Activated CD8-positive, alpha-beta T cell treated with anti-CD3 and anti-CD28 coated beads, Interleukin-2, amount 10 ng/mL, durations not matched to agents 7 days and 5 days (primary cell): ENCODE results near the gene ASCC3. TPM values are rescaled to one million over a fixed set of nuclear protein-coding genes. Genes with fewer than 3 reads are reported as not detected.
A peak's percentile ranks its signal among the peaks of the same experiment; 100 is the strongest.
"Not testable (repeated sequence)": the region's sequence is repeated elsewhere in the genome, so short reads cannot be mapped to it uniquely, and the experiment has no call there.

Experiments
- ATAC-seq: fragments of 150-1000 bp; cut with Tn5 transposase; one replicate; pipeline ENCODE4 v1.10.0; 2021; ENCODE audit warnings: moderate library complexity
- CTCF ChIA-PET: fragments of 350-600 bp; sonication (Branson Sonifier 250); formaldehyde crosslinking; loops from one replicate; lab custom pipeline; 2021; ENCODE audit warnings: antibody characterized with exemption; lab: Charles Lee
- POLR2A ChIA-PET: fragments of 350-600 bp; sonication (Branson Sonifier 250); formaldehyde crosslinking; loops from one replicate; lab custom pipeline; 2021; ENCODE audit warnings: antibody characterized with exemption; lab: Charles Lee
- DNase-seq: peaks from one replicate; pipeline ENCODE4 v3.0.0-alpha.2; 2020
- H3K27ac Mint-ChIP-seq: one replicate; pipeline ENCODE4 v1.8.0; 2021; ENCODE audit warnings: mild to moderate bottlenecking, mixed read lengths
- H3K27me3 Mint-ChIP-seq: one replicate; pipeline ENCODE4 v1.8.0; 2021; ENCODE audit warnings: low read depth, mixed read lengths
- H3K36me3 Mint-ChIP-seq: one replicate; pipeline ENCODE4 v1.8.0; 2021; ENCODE audit warnings: low read depth, mixed read lengths
- H3K4me1 Mint-ChIP-seq: one replicate; pipeline ENCODE4 v1.8.0; 2021; ENCODE audit warnings: low read depth, mixed read lengths
- H3K4me3 Mint-ChIP-seq: one replicate; pipeline ENCODE4 v1.8.0; 2021; ENCODE audit warnings: mild to moderate bottlenecking, mixed read lengths
- H3K9me3 Mint-ChIP-seq: one replicate; pipeline ENCODE4 v1.8.0; 2022; ENCODE audit warnings: mixed read lengths; ENCODE audit not compliant: insufficient read depth
- total RNA-seq, 2 experiments: library from RNA; stranded (reverse); gene quantifications; one replicate each; pipeline ENCODE4 v1.2.3, GENCODE V29; 2021

Gene ASCC3
- total RNA-seq, 2 experiments from 2014 or later, result 61.8 to 66.1 TPM

GRCh38 chr6:100671740-100672139, 209.4 kb downstream of the ASCC3 start:
- no peaks in the 10 kb centered on the region for H3K27me3 Mint-ChIP-seq
- H3K9me3 Mint-ChIP-seq, result no peaks in the 10 kb centered on the region
- no peak overlapping the region for H3K4me3 Mint-ChIP-seq
- ChIA-PET POLR2A (no interaction called here), CTCF (no interaction called here)
- ATAC-seq (no peak), DNase-seq (no peak)
- H3K27ac Mint-ChIP-seq, result no peak overlapping the region
- no peaks in the 10 kb centered on the region for H3K4me1 Mint-ChIP-seq
- peaks cover 4% of the 10 kb centered on the region for H3K36me3 Mint-ChIP-seq

DNA sequence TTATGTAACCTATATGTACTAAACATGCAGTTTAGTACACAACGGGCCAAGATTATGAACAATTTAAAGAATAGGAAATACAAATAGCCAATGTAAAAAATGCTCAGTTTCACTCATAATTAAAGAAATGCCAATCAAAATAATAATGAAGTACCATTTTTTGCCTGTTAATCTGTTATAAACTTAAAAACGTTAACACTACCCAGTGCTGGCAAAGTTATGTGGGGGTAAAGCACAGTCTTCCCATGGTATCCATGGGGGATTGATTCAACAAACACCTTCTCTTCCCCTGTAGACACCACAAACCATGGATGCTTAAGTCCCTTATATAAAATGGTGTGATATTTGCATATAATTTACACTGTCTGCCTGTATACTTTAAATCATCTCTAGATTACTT, 211.1 kb downstream of the ASCC3 start:
- Mint-ChIP-seq H3K4me1 (peaks cover 3% of the 10 kb centered on the region), H3K27ac (no peak overlapping the region), H3K27me3 (no peaks in the 10 kb centered on the region), H3K4me3 (no peak overlapping the region), H3K36me3 (peaks cover 3% of the 10 kb centered on the region), H3K9me3 (no peaks in the 10 kb centered on the region)
- ATAC-seq (no peak), DNase-seq (no peak)
- ChIA-PET CTCF (no interaction called here), POLR2A (no interaction called here)

- peak; percentile 47 for ATAC-seq
- Mint-ChIP-seq H3K36me3 (peaks cover 5% of the 10 kb centered on the region), H3K4me1 (peaks cover 11% of the 10 kb centered on the region), H3K9me3 (no peaks in the 10 kb centered on the region), H3K27ac (no peak overlapping the region), H3K27me3 (no peaks in the 10 kb centered on the region), H3K4me3 (no peak overlapping the region)
- CTCF ChIA-PET, result interaction anchor here (0.7 to 2.1 kb wide), 7 partner anchors 11 to 663 kb away, joined by 3 to 8 read pairs (median 4); no protein-coding TSS in a partner anchor
- DNase-seq, result peak; percentile 21
- POLR2A ChIA-PET, result no interaction called here
Measured at GRCh38 chr6:100665041-100665380, 216.1 kb downstream of the ASCC3 start.

GRCh38 chr6:100664274-100665040, 216.7 kb downstream of the ASCC3 start:
- H3K9me3 Mint-ChIP-seq, result no peaks in the 10 kb centered on the region
- H3K4me1 Mint-ChIP-seq, result peaks cover 11% of the 10 kb centered on the region
- DNase-seq (no peak), ATAC-seq (peak; percentile 44)
- H3K36me3 Mint-ChIP-seq, result peaks cover 5% of the 10 kb centered on the region
- POLR2A ChIA-PET, result no interaction called here
- H3K4me3 Mint-ChIP-seq, result no peak overlapping the region
- no peak overlapping the region for H3K27ac Mint-ChIP-seq
- CTCF ChIA-PET, result interaction anchor here (0.6 to 2.1 kb wide), 16 partner anchors 9 to 796 kb away, joined by 3 to 8 read pairs (median 3); no protein-coding TSS in a partner anchor
- no peaks in the 10 kb centered on the region for H3K27me3 Mint-ChIP-seq

- peaks cover 5% of the 10 kb centered on the region for H3K36me3 Mint-ChIP-seq
- peaks cover 11% of the 10 kb centered on the region for H3K4me1 Mint-ChIP-seq
- no peak for ATAC-seq
- ChIA-PET CTCF (interaction anchor here (0.6 to 2.1 kb wide), 10 partner anchors 10 to 795 kb away, joined by 3 to 8 read pairs (median 3); no protein-coding TSS in a partner anchor), POLR2A (no interaction called here)
- no peaks in the 10 kb centered on the region for H3K9me3 Mint-ChIP-seq
- no peak overlapping the region for H3K4me3 Mint-ChIP-seq
- no peak overlapping the region for H3K27ac Mint-ChIP-seq
- DNase-seq, result no peak
- no peaks in the 10 kb centered on the region for H3K27me3 Mint-ChIP-seq
Measured at GRCh38 chr6:100663219-100663863, 217.8 kb downstream of the ASCC3 start.

DNA sequence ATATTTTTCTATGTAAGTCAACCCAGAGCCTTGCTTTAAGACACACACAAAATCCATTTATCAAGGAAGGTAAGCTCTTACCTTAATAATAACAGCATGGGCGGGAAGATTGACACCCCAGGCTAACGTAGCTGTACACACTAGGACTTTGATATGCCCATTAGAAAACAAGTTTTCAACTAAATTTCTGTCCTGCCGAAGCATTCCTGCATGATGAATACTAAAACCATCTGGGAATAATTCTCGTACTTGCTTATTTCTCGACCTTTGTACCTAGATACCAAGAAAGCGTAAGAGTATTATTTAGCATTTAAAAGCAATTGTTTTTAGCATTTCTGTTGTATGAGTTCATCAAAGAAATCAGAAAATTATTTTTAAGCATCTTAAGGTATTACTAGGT, 218.9 kb downstream of the ASCC3 start:
- H3K27ac Mint-ChIP-seq, result no peak overlapping the region
- no peaks in the 10 kb centered on the region for H3K27me3 Mint-ChIP-seq
- peaks cover 5% of the 10 kb centered on the region for H3K36me3 Mint-ChIP-seq
- no peak for DNase-seq
- POLR2A ChIA-PET, result no interaction called here
- peaks cover 11% of the 10 kb centered on the region for H3K4me1 Mint-ChIP-seq
- H3K9me3 Mint-ChIP-seq, result no peaks in the 10 kb centered on the region
- ATAC-seq, result no peak
- H3K4me3 Mint-ChIP-seq, result no peak overlapping the region
- CTCF ChIA-PET, result no interaction called here

GRCh38 chr6:100658486-100658885, 222.6 kb downstream of the ASCC3 start:
- no peak for ATAC-seq
- CTCF ChIA-PET, result no interaction called here

DNA sequence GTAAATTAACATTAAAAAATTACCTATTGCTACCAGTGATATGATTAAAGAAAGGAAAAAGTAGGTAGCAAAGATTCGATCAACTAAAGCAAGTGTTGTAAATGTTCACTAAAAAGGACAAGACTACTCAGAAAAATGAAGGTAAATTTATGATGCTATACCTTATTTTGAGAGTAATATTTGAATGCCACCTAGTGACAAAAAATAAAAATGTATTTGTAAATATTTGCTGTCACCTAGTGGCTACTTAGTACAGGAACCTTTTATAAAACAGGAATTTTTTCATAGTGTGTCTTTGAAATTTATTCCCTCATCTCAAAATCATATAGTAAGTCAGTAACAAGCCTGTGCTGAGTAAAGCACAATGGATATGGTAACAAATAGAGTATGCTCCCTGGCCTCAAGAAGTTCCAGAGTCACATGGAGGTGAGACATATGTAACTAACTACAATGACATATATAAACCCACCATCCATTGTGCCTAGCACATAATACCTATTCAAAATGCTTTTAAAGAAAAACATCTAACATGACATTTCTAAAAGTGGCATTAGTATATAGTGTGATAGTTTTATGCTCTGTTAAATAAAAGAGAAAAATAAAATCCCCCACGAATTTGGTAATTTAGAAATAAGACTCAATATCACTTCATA, 223.3 kb downstream of the ASCC3 start:
- POLR2A ChIA-PET, result no interaction called here
- Mint-ChIP-seq H3K9me3 (no peaks in the 10 kb centered on the region), H3K36me3 (peaks cover 9% of the 10 kb centered on the region), H3K27ac (no peak overlapping the region), H3K27me3 (no peaks in the 10 kb centered on the region), H3K4me1 (no peaks in the 10 kb centered on the region), H3K4me3 (no peak overlapping the region)
- CTCF ChIA-PET, result interaction anchor here (0.8 to 0.9 kb wide), 3 partner anchors 9 to 164 kb away, joined by 3 to 4 read pairs (median 3); no protein-coding TSS in a partner anchor
- DNase-seq, result no peak
- ATAC-seq, result no peak

More at GRCh38 chr6:100658486-100658885, 222.6 kb downstream of the ASCC3 start:
- POLR2A ChIA-PET, result no interaction called here
- H3K9me3 Mint-ChIP-seq, result no peaks in the 10 kb centered on the region
- H3K27ac Mint-ChIP-seq, result no peak overlapping the region
- no peaks in the 10 kb centered on the region for H3K27me3 Mint-ChIP-seq
- no peak for DNase-seq
- H3K4me1 Mint-ChIP-seq, result no peaks in the 10 kb centered on the region
- peaks cover 9% of the 10 kb centered on the region for H3K36me3 Mint-ChIP-seq
- no peak overlapping the region for H3K4me3 Mint-ChIP-seq

- H3K27me3 Mint-ChIP-seq, POLR2A ChIA-PET, DNase-seq, ATAC-seq, H3K27ac Mint-ChIP-seq, H3K4me3 Mint-ChIP-seq, CTCF ChIA-PET, H3K4me1 Mint-ChIP-seq, H3K9me3 Mint-ChIP-seq: not testable (repeated sequence)
- peaks cover 59% of the 10 kb centered on the region for H3K36me3 Mint-ChIP-seq
Measured at GRCh38 chr6:100641147-100641546, 240.0 kb downstream of the ASCC3 start.

DNA sequence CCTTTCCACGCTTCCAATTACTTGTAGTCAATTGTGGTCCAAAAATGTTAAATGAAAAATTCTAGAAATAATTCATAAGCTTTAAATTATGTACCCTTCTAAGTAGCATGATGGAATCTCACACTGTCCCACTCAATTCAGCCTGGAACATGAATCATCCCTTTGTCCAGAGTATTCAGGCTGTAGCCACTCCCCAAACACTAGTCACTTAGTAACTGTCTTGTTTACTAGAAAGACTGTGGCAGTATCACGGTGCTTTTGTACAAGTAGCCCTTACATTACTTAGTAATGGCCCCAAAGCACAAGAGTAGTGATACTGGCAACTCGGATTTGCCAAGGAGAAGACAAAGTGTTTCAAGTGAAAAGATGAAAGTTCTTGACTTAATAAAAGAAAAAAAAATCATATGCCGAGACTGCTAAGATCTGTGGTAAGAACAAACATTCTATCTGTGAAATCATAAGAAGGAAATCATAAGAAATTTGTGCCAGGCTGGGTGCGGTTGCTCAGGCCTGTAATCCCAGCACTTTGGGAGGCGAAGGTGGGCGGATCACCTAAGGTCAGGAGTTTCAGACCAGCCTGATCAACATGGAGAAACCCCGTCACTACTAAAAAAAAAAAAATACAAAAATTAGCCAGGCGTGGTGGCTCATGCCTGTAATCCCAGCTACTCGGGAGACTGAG, 247.9 kb downstream of the ASCC3 start:
- H3K9me3 Mint-ChIP-seq, result no peaks in the 10 kb centered on the region
- peaks cover 24% of the 10 kb centered on the region for H3K36me3 Mint-ChIP-seq
- ATAC-seq, result no peak
- CTCF ChIA-PET, result no interaction called here
- H3K4me3 Mint-ChIP-seq, result no peak overlapping the region
- DNase-seq, result no peak
- no peaks in the 10 kb centered on the region for H3K27me3 Mint-ChIP-seq
- no peaks in the 10 kb centered on the region for H3K4me1 Mint-ChIP-seq
- H3K27ac Mint-ChIP-seq, result no peak overlapping the region
- POLR2A ChIA-PET, result no interaction called here

- ChIA-PET CTCF (no interaction called here), POLR2A (no interaction called here)
- Mint-ChIP-seq H3K9me3 (no peaks in the 10 kb centered on the region), H3K4me1 (no peaks in the 10 kb centered on the region), H3K27ac (no peak overlapping the region), H3K36me3 (peaks cover 14% of the 10 kb centered on the region), H3K27me3 (no peaks in the 10 kb centered on the region), H3K4me3 (no peak overlapping the region)
- ATAC-seq (no peak), DNase-seq (no peak)
Measured at GRCh38 chr6:100630536-100630935, 250.6 kb downstream of the ASCC3 start.
